Effector memory CD4-positive, alpha-beta T cell (primary cell): Measurements from ENCODE around the gene GPBAR1.

Experiments
- DNase-seq, 3 donors: peaks; one replicate each; pipeline ENCODE4 v3.0.0-alpha.2; 2020
- H3K27ac ChIP-seq: 2 replicates; pipeline ENCODE4 v1.7.0; 2013; ENCODE audit warnings: mild to moderate bottlenecking, low read length, moderate library complexity; ENCODE audit not compliant: insufficient read depth, poor library complexity, severe bottlenecking
- H3K27me3 ChIP-seq: replicated peaks from 2 replicates; pipeline ENCODE4 v1.7.0; 2013; ENCODE audit warnings: mild to moderate bottlenecking, low read length; ENCODE audit not compliant: insufficient read depth, control insufficient read depth, poor library complexity, severe bottlenecking
- H3K36me3 ChIP-seq: 2 replicates; pipeline ENCODE4 v1.7.0; 2013; ENCODE audit warnings: mild to moderate bottlenecking, low read length, moderate library complexity; ENCODE audit not compliant: control insufficient read depth, insufficient read depth
- H3K4me1 ChIP-seq: 2 replicates; pipeline ENCODE4 v1.7.0; 2013; ENCODE audit warnings: low read length, mild to moderate bottlenecking; ENCODE audit not compliant: control insufficient read depth, insufficient read depth, poor library complexity, severe bottlenecking
- H3K4me3 ChIP-seq: 2 replicates; pipeline ENCODE4 v1.7.0; 2013; ENCODE audit warnings: low read length, low read depth, mild to moderate bottlenecking; ENCODE audit not compliant: insufficient read depth, poor library complexity, severe bottlenecking
- H3K9me3 ChIP-seq: 2 replicates; pipeline ENCODE4 v1.7.0; 2013; ENCODE audit warnings: mild to moderate bottlenecking, low read length, moderate library complexity; ENCODE audit not compliant: control insufficient read depth

The GPBAR1 gene

GRCh38 chr2:218284106-218284811 is 23.4 kb downstream of the GPBAR1 start:
- Histone ChIP-seq H3K27me3 (no peaks in the 10 kb centered on the region), H3K4me1 (peaks cover 60% of the 10 kb centered on the region), H3K4me3 (peak overlapping the region; percentile 13), H3K27ac (peak overlapping the region; percentile 99), H3K36me3 (peaks cover 35% of the 10 kb centered on the region), H3K9me3 (no peaks in the 10 kb centered on the region)
- peak; percentile 51 to 57 (median 56) for DNase-seq

- Histone ChIP-seq H3K36me3 (peaks cover 22% of the 10 kb centered on the region), H3K4me1 (peaks cover 74% of the 10 kb centered on the region), H3K27me3 (no peaks in the 10 kb centered on the region), H3K27ac (peak overlapping the region; percentile 99), H3K4me3 (peak overlapping the region; percentile 45), H3K9me3 (no peaks in the 10 kb centered on the region)
- DNase-seq: no peak
Observed at GRCh38 chr2:218285604-218286003, 24.8 kb downstream of the GPBAR1 start.

GRCh38 chr2:218286570-218287459 is 26.0 kb downstream of the GPBAR1 start:
- H3K27ac ChIP-seq: peak overlapping the region; percentile 99
- H3K9me3 ChIP-seq: no peaks in the 10 kb centered on the region
- H3K4me1 ChIP-seq: peaks cover 83% of the 10 kb centered on the region
- H3K4me3 ChIP-seq: peak overlapping the region; percentile 45
- no peaks in the 10 kb centered on the region for H3K27me3 ChIP-seq
- peaks cover 11% of the 10 kb centered on the region for H3K36me3 ChIP-seq
- peak; percentile 81 to 85 (median 83) for DNase-seq

- H3K27ac ChIP-seq: peak overlapping the region; percentile 99
Observed at GRCh38 chr2:218289639-218290315, 29.0 kb downstream of the GPBAR1 start.

GRCh38 chr2:218290316-218291261 is 29.8 kb downstream of the GPBAR1 start:
- no peaks in the 10 kb centered on the region for H3K9me3 ChIP-seq
- H3K4me3 ChIP-seq: peak overlapping the region; percentile 83
- no peaks in the 10 kb centered on the region for H3K27me3 ChIP-seq
- H3K36me3 ChIP-seq: no peaks in the 10 kb centered on the region
- H3K27ac ChIP-seq: peak overlapping the region; percentile 99
- peak; percentile 52 to 62 (median 60) for DNase-seq
- H3K4me1 ChIP-seq: peaks cover 55% of the 10 kb centered on the region

More at GRCh38 chr2:218289639-218290315, 29.0 kb downstream of the GPBAR1 start:
- DNase-seq: no peak
- Histone ChIP-seq H3K36me3 (no peaks in the 10 kb centered on the region), H3K4me3 (peak overlapping the region; percentile 83), H3K27me3 (no peaks in the 10 kb centered on the region), H3K4me1 (peaks cover 63% of the 10 kb centered on the region), H3K9me3 (no peaks in the 10 kb centered on the region)

- Histone ChIP-seq H3K27ac (peak overlapping the region; percentile 99), H3K4me3 (peak overlapping the region; percentile 83), H3K4me1 (peaks cover 46% of the 10 kb centered on the region), H3K36me3 (no peaks in the 10 kb centered on the region), H3K9me3 (no peaks in the 10 kb centered on the region), H3K27me3 (no peaks in the 10 kb centered on the region)
- DNase-seq: no peak
Observed at GRCh38 chr2:218291318-218292047, 30.7 kb downstream of the GPBAR1 start.

- DNase-seq: peak; percentile 68 to 70 (median 69)
- Histone ChIP-seq H3K27ac (peak within 1 kb of the TSS; percentile 99), H3K9me3 (no peaks in the 10 kb centered on the region), H3K4me3 (peak within 1 kb of the TSS; percentile 83), H3K27me3 (no peaks in the 10 kb centered on the region), H3K4me1 (peaks cover 40% of the 10 kb centered on the region), H3K36me3 (no peaks in the 10 kb centered on the region)
Observed at GRCh38 chr2:218292048-218293014, 31.5 kb downstream of the GPBAR1 start, which contains the start of gene TMBIM1. TSS of gene TMBIM1 (minus strand) at chr2:218292503. CDS start at chr2:218282141, 10,362 bp downstream.
